ENCODE measurements around the gene CCR7.

Gene CCR7

DNA sequence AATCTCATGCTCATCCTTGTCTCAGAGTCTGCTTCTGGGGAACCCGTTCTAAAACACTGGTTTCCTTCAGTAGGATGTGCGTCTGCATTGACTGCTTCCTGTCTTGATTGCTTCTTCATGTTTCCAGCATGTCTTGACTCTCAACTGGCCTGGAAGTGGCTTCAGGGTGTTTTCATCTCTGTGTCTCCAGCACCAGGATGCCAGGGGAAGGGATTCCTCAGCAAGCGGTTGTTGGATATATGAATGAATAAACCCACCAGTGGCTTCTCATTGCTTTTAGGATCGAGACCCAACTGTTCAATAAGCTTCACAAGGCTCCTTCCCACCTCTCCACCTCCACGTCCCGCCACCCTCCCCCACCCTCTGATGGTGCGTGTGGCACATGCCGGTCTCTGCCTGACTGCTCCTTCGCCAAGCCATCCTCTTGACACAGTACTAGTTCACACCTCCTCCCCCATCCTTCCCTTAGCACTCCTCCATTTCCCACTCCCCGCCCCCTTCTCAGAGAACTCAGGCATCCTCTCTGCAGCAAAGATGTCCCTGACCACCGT is 49.7 kb downstream of the CCR7 start:
- TF ChIP-seq, protein P1, sequence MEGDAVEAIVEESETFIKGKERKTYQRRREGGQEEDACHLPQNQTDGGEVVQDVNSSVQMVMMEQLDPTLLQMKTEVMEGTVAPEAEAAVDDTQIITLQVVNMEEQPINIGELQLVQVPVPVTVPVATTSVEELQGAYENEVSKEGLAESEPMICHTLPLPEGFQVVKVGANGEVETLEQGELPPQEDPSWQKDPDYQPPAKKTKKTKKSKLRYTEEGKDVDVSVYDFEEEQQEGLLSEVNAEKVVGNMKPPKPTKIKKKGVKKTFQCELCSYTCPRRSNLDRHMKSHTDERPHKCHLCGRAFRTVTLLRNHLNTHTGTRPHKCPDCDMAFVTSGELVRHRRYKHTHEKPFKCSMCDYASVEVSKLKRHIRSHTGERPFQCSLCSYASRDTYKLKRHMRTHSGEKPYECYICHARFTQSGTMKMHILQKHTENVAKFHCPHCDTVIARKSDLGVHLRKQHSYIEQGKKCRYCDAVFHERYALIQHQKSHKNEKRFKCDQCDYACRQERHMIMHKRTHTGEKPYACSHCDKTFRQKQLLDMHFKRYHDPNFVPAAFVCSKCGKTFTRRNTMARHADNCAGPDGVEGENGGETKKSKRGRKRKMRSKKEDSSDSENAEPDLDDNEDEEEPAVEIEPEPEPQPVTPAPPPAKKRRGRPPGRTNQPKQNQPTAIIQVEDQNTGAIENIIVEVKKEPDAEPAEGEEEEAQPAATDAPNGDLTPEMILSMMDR (conservative IDR thresholded peaks at IDR 0.05; ENCODE audit: low read length): no peak
- DNase-seq (ENCODE audit: low read depth): no peak

DNA sequence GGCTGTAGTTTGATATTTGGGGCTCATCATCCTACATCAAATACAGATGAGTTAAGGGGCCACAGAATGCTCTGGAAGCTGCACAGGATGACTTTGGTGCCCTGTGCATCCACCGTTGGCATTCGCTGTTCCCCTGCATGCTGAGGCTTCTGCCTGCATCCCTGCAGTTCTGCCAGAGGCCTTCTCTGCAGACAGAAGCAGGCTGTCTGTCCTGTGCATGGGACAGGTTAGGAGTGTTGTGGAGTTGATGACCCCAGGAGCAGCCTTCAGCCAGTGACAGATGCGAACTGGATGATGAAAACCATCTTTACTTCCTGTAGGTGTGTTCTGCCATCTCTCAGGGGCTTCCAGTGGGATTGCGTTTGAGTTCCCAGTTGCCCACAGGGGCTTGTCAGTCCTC is 50.3 kb downstream of the CCR7 start:
- DNase-seq (ENCODE audit: low read depth): no peak
- TF ChIP-seq, protein P1 (conservative IDR thresholded peaks at IDR 0.05; ENCODE audit: low read length): no peak
- no peak overlapping the region for H3K4me3 ChIP-seq (ENCODE audit: low read length)

More for the DNA sequence above, 49.7 kb downstream of the CCR7 start:
- no peak overlapping the region for H3K4me3 ChIP-seq (ENCODE audit: low read length)

DNA sequence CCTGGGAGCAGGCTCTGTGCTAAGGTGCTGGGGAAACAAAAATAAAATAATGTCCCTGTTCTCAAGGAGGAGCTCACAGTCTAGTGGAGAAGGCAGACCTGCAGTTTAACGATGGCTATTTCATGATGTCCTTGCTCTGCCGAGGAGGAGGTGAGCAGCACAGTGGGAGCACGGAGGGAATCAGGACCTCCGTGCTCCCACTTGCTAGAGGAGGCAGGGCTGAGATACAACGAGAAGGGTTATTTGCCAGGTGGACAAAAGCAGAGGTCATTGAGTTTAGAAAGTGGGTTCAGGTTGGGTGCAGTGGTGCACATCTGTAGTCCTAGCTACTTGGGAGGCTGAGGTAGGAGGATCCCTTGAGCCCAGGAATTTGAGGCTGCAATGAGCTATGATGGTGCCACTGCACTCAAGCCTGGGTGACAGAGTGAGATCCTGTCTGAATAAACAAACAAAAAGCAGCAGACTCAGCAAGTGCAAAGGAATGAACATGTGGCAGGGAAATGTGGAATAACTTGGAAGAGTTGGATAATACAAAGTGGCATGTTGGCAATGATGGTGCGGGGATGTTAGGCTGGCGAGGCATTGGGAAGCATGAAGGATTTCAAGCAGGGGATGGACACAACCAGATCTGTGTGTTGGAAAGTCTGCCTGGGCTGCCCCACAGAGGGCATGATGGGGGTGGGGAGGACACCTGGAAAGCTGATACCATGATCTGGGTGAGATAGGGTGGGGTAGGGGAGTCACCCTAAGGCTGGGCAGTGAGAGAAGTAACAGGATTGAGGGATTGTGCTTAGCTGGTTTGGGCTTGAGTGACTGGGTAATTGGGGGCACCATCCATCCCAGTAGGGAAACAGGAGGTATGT is 51.0 kb downstream of the CCR7 start:
- TF ChIP-seq, protein P1 (conservative IDR thresholded peaks at IDR 0.05; ENCODE audit: low read length): no peak
- no peak overlapping the region for H3K4me3 ChIP-seq (ENCODE audit: low read length)
- no peak for DNase-seq (ENCODE audit: low read depth)

DNA sequence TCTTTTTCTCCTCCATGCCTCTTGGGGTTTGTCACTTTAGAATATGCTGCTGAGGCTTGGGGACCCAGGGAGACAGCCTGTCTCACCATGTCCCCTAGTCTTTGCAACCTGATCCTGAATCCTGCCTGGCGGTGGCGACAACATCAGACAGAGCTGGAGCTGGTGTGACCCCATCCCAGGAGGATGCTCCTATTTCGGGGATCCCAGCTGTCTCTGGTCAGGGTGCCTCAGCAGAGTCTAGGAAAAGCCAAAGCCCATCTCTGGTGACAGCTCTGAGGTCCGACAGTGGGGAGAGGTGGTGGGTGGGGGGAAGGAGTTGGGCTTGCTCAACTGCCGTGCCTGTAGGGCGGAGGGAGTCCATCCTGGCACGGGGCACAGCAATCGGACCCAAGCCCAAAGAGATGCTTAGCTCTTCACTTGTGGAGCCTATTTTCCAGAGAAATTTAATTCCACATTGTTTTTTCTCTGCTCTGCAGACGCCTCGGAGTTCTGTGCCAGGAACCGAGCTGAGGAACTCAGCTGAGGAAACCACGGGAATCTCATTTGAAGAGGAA is 53.5 kb downstream of the CCR7 start:
- DNase-seq (ENCODE audit: low read depth): no peak
- TF ChIP-seq, protein P1 (conservative IDR thresholded peaks at IDR 0.05; ENCODE audit: low read length): no peak
- no peak overlapping the region for H3K4me3 ChIP-seq (ENCODE audit: low read length)

DNA sequence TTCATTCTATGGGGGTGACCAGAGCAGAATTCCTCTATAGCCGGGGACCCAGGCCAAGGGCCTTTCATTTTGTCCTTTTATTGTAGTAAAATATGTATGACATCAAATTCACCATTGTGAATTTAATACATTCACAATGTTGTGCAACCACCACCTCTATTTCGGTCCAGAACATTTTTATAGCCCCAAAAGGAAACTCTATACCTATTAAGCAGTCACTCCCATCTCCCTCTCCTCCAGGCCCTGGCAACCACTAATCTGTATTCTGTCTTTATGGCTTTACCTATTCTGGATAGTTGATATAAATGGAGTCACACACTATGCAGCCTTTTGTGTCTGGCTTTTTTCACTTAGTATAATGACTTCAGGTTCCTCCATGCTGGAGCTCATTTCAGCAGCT is 54.1 kb downstream of the CCR7 start:
- TF ChIP-seq, protein P1 (conservative IDR thresholded peaks at IDR 0.05; ENCODE audit: low read length): no peak
- no peak for DNase-seq (ENCODE audit: low read depth)
- H3K4me3 ChIP-seq (ENCODE audit: low read length): no peak overlapping the region

DNA sequence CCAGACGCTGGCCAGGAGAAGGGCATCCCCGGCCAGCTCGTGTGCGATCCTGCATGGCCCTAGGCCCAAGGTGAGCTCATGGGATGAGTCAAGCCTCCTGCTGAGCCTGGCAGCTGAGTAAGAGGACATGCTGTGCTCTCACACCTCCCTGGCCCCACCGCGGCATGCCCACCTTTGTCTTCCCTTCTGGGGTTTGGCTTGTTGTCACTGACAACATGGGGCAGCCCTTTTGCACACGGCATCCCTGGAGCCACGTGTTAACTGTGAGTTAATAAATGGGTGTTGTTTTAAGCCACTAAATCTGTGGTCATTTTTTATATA is 55.0 kb downstream of the CCR7 start:
- no peak for DNase-seq (ENCODE audit: low read depth)
- no peak overlapping the region for H3K4me3 ChIP-seq (ENCODE audit: low read length)
- TF ChIP-seq, protein P1 (conservative IDR thresholded peaks at IDR 0.05; ENCODE audit: low read length): no peak
